Mucosa of descending colon (tissue), 3 donors: ENCODE data around the gene ARSB. TPM values are rescaled to one million over a fixed set of nuclear protein-coding genes. Genes with fewer than 3 reads are reported as not detected.

Experiments used
- ATAC-seq: fragments of 200-7000 bp; cut with Tn5 transposase; one replicate; pipeline ENCODE4 v1.9.1; 2020; ENCODE audit warnings: mild to moderate bottlenecking, moderate library complexity
- DNase-seq, 3 donors: peaks; one replicate each; pipeline ENCODE4 v3.0.0-alpha.2; 2020
- H3K36me3 ChIP-seq: fragments of 200-600 bp; one replicate; pipeline ENCODE4 v1.8.0; 2021; ENCODE audit warnings: low read depth, mild to moderate bottlenecking
- H3K4me1 ChIP-seq: fragments of 200-600 bp; one replicate; pipeline ENCODE4 v1.8.0; 2021; ENCODE audit warnings: low read depth, mild to moderate bottlenecking
- H3K4me3 ChIP-seq: fragments of 200-600 bp; one replicate; pipeline ENCODE4 v1.8.0; 2021; ENCODE audit warnings: mild to moderate bottlenecking
- H3K9me3 ChIP-seq: fragments of 200-600 bp; one replicate; pipeline ENCODE4 v1.8.0; 2021; ENCODE audit warnings: mild to moderate bottlenecking
- CTCF ChIP-seq: fragments of 200-600 bp; IDR thresholded peaks from one replicate; pipeline ENCODE4 v1.8.0; 2022; ENCODE audit warnings: antibody characterized with exemption, mild to moderate bottlenecking
- intact Hi-C, 2 donors: fragments of 100-400 bp; cut with DNase I in 1 of 2; cut with micrococcal nuclease in 1 of 2; formaldehyde crosslinking; loops; one replicate each; pipeline versions ENCODE4 v1.11.0 to v1.11.1; 2022; cut with DNase I, micrococcal nuclease
- total RNA-seq, 3 donors: library from RNA; stranded (reverse); fragmentation: NEBNext Ultra II Directional in 2 of 3; extraction: Animal tissue kit (Norgen Biotek cat#: 25700) in 2 of 3; gene quantifications; one replicate each; pipeline versions ENCODE4 v1.2.1 to v1.2.4, GENCODE V29; 2021 to 2023
- donor health status: DM: no; HTN: no; CAD: no; lungs with moderate emphysema.
- donor health status: DM: no; HTN: no; CAD: no.
- donor health status: DM: no; HTN: yes; CAD: no.

ARSB gene
- total RNA-seq, 3 donors from 2014 or later: 8.1 to 14.4 (median 14.1) TPM

- DNase-seq: no peak
- intact Hi-C loops: no loop called here
- ATAC-seq: no peak
- no peak for TF ChIP-seq CTCF
- no peaks in the 10 kb centered on the region for H3K4me1 ChIP-seq
- H3K9me3 ChIP-seq: no peaks in the 10 kb centered on the region
- H3K36me3 ChIP-seq: no peaks in the 10 kb centered on the region
- no peak overlapping the region for H3K4me3 ChIP-seq
Observed at GRCh38 chr5:78746021-78746770, 238.9 kb downstream of the ARSB start.

GRCh38 chr5:78744951-78745534, 240.1 kb downstream of the ARSB start:
- intact Hi-C loops: no loop called here
- no peak for TF ChIP-seq CTCF
- no peak overlapping the region for H3K4me3 ChIP-seq
- ATAC-seq (no peak), DNase-seq (no peak)
- no peaks in the 10 kb centered on the region for H3K4me1 ChIP-seq
- H3K36me3 ChIP-seq: no peaks in the 10 kb centered on the region
- H3K9me3 ChIP-seq: no peaks in the 10 kb centered on the region

- no peak for TF ChIP-seq CTCF
- Histone ChIP-seq H3K4me3 (no peak overlapping the region), H3K36me3 (no peaks in the 10 kb centered on the region), H3K9me3 (no peaks in the 10 kb centered on the region), H3K4me1 (no peaks in the 10 kb centered on the region)
- DNase-seq: no peak
- ATAC-seq: no peak
- intact Hi-C loops: no loop called here
Observed at GRCh38 chr5:78741019-78741418, 244.1 kb downstream of the ARSB start.

- TF ChIP-seq CTCF: no peak
- Histone ChIP-seq H3K9me3 (no peaks in the 10 kb centered on the region), H3K4me1 (no peaks in the 10 kb centered on the region), H3K36me3 (no peaks in the 10 kb centered on the region), H3K4me3 (no peak overlapping the region)
- intact Hi-C loops: no loop called here
- ATAC-seq (peak; percentile 63), DNase-seq (peak in 2 of 3 donors; percentile 46 to 58)
Observed at GRCh38 chr5:78738693-78739300, 246.3 kb downstream of the ARSB start.

GRCh38 chr5:78738104-78738503, 247.0 kb downstream of the ARSB start:
- Histone ChIP-seq H3K9me3 (no peaks in the 10 kb centered on the region), H3K36me3 (no peaks in the 10 kb centered on the region), H3K4me3 (no peak overlapping the region), H3K4me1 (no peaks in the 10 kb centered on the region)
- DNase-seq (no peak), ATAC-seq (no peak)
- intact Hi-C loops: no loop called here
- TF ChIP-seq CTCF: no peak
